HL-60 (cell line): ENCODE measurements around the gene CCDC192.

ENCODE experiments used
- DNase-seq, 2 experiments: peaks; one replicate each; pipeline ENCODE4 v3.0.0-alpha.2; 2010 to 2020; ENCODE audit warnings: low read depth in 1 of 2, low spot score in 1 of 2
- H3K27ac ChIP-seq: fragments of 250-450 bp; sonication (Bioruptor Pico); replicated peaks from 2 replicates; pipeline ENCODE4 v1.5.1; 2020; ENCODE audit warnings: mild to moderate bottlenecking, moderate library complexity
- H3K27me3 ChIP-seq: fragments of 250-450 bp; sonication (Bioruptor Pico); 2 replicates; pipeline ENCODE4 v1.5.1; 2021; ENCODE audit warnings: mild to moderate bottlenecking, moderate library complexity; ENCODE audit not compliant: insufficient read depth, poor library complexity, severe bottlenecking
- H3K4me3 ChIP-seq: replicated peaks from 2 replicates; pipeline ENCODE4 v1.5.1; 2011; ENCODE audit warnings: mild to moderate bottlenecking, control low read depth, low read length; ENCODE audit not compliant: insufficient read depth
- GABPA ChIP-seq: IDR thresholded peaks from 2 replicates; pipeline ENCODE4 v1.6.1; 2012; ENCODE audit warnings: low read depth
- POLR2AphosphoS5 ChIP-seq: IDR thresholded peaks from 2 replicates; pipeline ENCODE4 v1.6.1; 2012; ENCODE audit warnings: low read depth
- SPI1 ChIP-seq: IDR thresholded peaks from 2 replicates; pipeline ENCODE4 v1.6.1; 2012; ENCODE audit warnings: low read depth, mild to moderate bottlenecking, borderline replicate concordance
- TF ChIP-seq, protein P1 (sequence below): IDR thresholded peaks from 2 replicates; pipeline ENCODE4 v1.6.1; 2012; ENCODE audit warnings: low read depth; ENCODE audit not compliant: insufficient replicate concordance
- TF ChIP-seq, protein P2 (sequence below): IDR thresholded peaks from one replicate; pipeline ENCODE4 v1.5.1; 2011; ENCODE audit warnings: low read length, control low read depth, inconsistent platforms; ENCODE audit not compliant: insufficient read depth

CCDC192 gene

DNA sequence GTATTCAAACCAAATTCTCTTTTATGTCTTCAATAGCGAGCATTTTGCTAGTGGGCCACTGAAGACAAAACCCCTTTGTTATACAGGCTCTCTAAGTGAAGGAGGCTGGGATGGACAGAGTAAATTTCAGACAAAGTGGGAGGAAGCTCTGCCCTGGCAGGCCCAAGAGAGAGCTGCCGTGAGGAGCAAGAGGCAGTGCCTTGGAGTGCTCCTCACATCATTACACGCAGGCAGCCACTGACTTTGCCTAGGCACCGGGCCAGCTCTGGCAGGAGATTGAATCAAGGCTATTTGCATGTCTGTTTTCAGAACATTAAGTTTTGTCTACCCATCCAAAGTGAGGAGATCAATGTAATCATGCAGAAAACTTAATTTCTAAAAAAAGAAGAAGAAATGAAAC is 167.7 kb downstream of the CCDC192 start:
- H3K27me3 ChIP-seq = no peaks in the 10 kb centered on the region
- no peak for TF ChIP-seq POLR2AphosphoS5
- TF ChIP-seq, protein P1, sequence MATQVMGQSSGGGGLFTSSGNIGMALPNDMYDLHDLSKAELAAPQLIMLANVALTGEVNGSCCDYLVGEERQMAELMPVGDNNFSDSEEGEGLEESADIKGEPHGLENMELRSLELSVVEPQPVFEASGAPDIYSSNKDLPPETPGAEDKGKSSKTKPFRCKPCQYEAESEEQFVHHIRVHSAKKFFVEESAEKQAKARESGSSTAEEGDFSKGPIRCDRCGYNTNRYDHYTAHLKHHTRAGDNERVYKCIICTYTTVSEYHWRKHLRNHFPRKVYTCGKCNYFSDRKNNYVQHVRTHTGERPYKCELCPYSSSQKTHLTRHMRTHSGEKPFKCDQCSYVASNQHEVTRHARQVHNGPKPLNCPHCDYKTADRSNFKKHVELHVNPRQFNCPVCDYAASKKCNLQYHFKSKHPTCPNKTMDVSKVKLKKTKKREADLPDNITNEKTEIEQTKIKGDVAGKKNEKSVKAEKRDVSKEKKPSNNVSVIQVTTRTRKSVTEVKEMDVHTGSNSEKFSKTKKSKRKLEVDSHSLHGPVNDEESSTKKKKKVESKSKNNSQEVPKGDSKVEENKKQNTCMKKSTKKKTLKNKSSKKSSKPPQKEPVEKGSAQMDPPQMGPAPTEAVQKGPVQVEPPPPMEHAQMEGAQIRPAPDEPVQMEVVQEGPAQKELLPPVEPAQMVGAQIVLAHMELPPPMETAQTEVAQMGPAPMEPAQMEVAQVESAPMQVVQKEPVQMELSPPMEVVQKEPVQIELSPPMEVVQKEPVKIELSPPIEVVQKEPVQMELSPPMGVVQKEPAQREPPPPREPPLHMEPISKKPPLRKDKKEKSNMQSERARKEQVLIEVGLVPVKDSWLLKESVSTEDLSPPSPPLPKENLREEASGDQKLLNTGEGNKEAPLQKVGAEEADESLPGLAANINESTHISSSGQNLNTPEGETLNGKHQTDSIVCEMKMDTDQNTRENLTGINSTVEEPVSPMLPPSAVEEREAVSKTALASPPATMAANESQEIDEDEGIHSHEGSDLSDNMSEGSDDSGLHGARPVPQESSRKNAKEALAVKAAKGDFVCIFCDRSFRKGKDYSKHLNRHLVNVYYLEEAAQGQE = no peak
- TF ChIP-seq GABPA = no peak
- no peak for TF ChIP-seq SPI1
- TF ChIP-seq, protein P2, sequence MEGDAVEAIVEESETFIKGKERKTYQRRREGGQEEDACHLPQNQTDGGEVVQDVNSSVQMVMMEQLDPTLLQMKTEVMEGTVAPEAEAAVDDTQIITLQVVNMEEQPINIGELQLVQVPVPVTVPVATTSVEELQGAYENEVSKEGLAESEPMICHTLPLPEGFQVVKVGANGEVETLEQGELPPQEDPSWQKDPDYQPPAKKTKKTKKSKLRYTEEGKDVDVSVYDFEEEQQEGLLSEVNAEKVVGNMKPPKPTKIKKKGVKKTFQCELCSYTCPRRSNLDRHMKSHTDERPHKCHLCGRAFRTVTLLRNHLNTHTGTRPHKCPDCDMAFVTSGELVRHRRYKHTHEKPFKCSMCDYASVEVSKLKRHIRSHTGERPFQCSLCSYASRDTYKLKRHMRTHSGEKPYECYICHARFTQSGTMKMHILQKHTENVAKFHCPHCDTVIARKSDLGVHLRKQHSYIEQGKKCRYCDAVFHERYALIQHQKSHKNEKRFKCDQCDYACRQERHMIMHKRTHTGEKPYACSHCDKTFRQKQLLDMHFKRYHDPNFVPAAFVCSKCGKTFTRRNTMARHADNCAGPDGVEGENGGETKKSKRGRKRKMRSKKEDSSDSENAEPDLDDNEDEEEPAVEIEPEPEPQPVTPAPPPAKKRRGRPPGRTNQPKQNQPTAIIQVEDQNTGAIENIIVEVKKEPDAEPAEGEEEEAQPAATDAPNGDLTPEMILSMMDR = no peak
- no peak overlapping the region for H3K27ac ChIP-seq
- no peak overlapping the region for H3K4me3 ChIP-seq
- no peak for DNase-seq

DNA sequence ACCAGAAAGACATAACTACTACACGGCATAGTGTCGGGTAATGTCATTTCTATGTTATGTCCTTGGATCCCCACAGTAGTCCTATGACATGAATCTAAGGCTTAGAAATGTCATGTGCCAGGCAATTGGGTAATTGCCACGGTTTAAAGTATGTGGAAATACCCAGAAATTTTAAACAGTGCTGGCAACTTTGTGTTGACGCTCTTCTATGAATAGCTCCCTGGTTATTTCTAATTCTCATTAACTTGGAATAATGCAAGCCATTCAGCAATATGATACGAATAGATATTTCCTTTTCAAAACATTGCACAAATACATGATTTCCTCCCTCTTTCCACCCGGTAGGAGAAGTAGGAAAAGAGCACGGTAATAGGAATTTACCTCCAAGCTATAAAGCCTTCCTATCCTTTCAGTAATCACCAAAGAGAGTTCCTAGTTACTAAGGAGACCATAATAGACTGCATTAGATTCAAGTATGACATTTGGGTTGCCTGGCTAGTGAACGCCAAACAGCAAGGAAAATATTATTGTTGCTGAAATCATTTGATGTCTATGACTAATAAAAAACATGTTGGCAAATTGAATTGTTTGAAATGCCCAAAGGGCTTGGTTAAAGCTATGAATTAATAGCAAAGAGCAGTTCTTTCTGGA is 168.4 kb downstream of the CCDC192 start:
- Histone ChIP-seq H3K4me3 (no peak overlapping the region), H3K27me3 (no peaks in the 10 kb centered on the region), H3K27ac (no peak overlapping the region)
- no peak for DNase-seq
- TF ChIP-seq GABPA (no peak), POLR2AphosphoS5 (no peak), SPI1 (no peak)
- TF ChIP-seq, protein P2 = no peak
- TF ChIP-seq, protein P1 = no peak

DNA sequence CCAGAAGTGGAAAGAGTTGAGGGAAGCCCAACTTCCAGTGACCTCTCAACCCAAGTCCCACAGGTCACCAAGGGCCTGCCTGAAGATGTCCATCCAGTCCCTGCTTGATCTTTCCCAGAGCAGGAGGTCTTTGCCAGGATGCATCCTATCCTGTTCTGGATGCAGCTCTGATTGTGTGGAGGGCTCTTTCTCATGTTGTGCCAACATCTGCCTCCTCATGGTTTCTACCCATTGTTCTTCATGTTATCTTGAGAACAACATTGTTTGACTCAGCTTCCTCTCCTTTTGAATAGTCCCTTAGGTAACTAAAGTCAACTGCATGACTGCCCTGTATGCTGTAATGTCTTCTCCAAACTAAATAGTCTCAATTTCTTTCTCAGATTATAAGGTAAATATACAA is 169.3 kb downstream of the CCDC192 start:
- H3K27me3 ChIP-seq = no peaks in the 10 kb centered on the region
- no peak overlapping the region for H3K27ac ChIP-seq
- TF ChIP-seq, protein P1 = no peak
- no peak for TF ChIP-seq SPI1
- no peak for TF ChIP-seq POLR2AphosphoS5
- TF ChIP-seq GABPA = no peak
- TF ChIP-seq, protein P2 = no peak
- H3K4me3 ChIP-seq = no peak overlapping the region
- DNase-seq = no peak
